Measurements from ENCODE around the gene SERGEF.

- no peak for TF ChIP-seq POLR2A (IDR thresholded peaks at IDR 0.05; ENCODE audit: insufficient read depth in 1 of 2, low read depth in 2 of 2, low read length in 2 of 2)
- TF ChIP-seq ZNF740 (CRISPR knock-in tag; IDR thresholded peaks at IDR 0.05) = no peak
- TF ChIP-seq ZNF264 (CRISPR knock-in tag; IDR thresholded peaks at IDR 0.05) = no peak
- no peak for TF ChIP-seq CBX5 (CRISPR knock-in tag; IDR thresholded peaks at IDR 0.05; ENCODE audit: borderline replicate concordance)
- no peak for TF ChIP-seq EZH2 (conservative IDR thresholded peaks at IDR 0.05; ENCODE audit: low read depth, low read length)
- no peak for TF ChIP-seq ASH2L (IDR thresholded peaks at IDR 0.05; ENCODE audit: insufficient read length, low read depth, low read length)
- TF ChIP-seq HNF4G (IDR thresholded peaks at IDR 0.05; ENCODE audit: borderline replicate concordance, low read depth, low read length) = no peak
- TF ChIP-seq HNF4G (CRISPR knock-in tag; IDR thresholded peaks at IDR 0.05; ENCODE audit: borderline replicate concordance, low read depth) = no peak
- TF ChIP-seq NFE2L2 (IDR thresholded peaks at IDR 0.05; ENCODE audit: low read length) = no peak
- TF ChIP-seq CTCF (CRISPR knock-in tag; IDR thresholded peaks at IDR 0.05) = no peak
Measured at GRCh38 chr11:17897495-17897894, 115.4 kb downstream of the SERGEF start.
